Measurements from ENCODE around the gene SULT4A1. TPM values are rescaled to one million over a fixed set of nuclear protein-coding genes. Genes with fewer than 3 reads are reported as not detected.

The SULT4A1 gene
- total and polyA plus RNA-seq, 2 of the 8 experiments (the other 6 are each of a cell fraction or from before 2014, with no cell fraction given) = 9.1 to 11.8 TPM

DNA sequence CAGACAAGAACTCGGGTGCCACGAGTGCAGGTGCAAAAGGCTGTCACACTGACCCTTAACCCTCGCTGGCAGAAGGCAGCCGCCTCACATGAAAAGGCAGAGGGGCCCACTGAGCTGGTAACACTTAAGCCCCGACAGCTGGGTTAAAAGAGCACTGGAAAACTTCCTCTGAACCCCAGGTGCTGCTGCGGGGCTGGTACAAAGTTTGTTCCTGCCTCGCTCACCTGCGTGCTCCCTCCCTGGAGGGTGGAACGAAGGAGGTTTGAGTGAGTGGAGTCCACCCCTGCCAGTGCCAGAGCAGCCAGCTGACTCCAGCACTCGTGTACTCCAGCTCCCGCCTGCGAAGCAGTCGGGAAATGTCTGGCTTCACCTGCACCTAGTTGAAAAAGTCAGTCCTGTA is 12.6 kb downstream of the SULT4A1 start:
- Histone ChIP-seq H3K36me3 (ENCODE audit: control insufficient read depth in 2 of 4, insufficient read depth in 4 of 4, low read length in 3 of 4) (no peaks in the 10 kb centered on the region), H2BK120ac (replicated peaks; ENCODE audit: low read depth, low read length) (no peak overlapping the region), H3K4me2 (ENCODE audit: insufficient read depth in 1 of 2, low read depth in 2 of 2, low read length in 2 of 2) (no peak overlapping the region), H4K5ac (ENCODE audit: insufficient read length, low read depth, low read length) (no peak overlapping the region), H3K14ac (ENCODE audit: insufficient read length) (no peak overlapping the region), H3K23ac (ENCODE audit: insufficient read length) (no peak overlapping the region), H4K91ac (replicated peaks; ENCODE audit: insufficient read length, low read length) (no peak overlapping the region), H4K20me1 (replicated peaks in 1 of 2; ENCODE audit: control insufficient read depth in 1 of 2, insufficient read depth in 2 of 2, low read length in 2 of 2) (peaks cover 13 to 28% of the 10 kb centered on the region in 2 experiments), H3K23me2 (ENCODE audit: low read depth, low read length) (peaks cover 4% of the 10 kb centered on the region; the same call in 1 of the 2 replicates), H2AFZ (ENCODE audit: low read length) (no peak overlapping the region), H2BK5ac (ENCODE audit: low read depth, low read length) (no peak overlapping the region), H3K9me3 (ENCODE audit: insufficient read depth in 2 of 2, low read depth in 1 of 2, low read length in 1 of 2) (no peaks in the 10 kb centered on the region), H4K8ac (ENCODE audit: extremely low read depth, insufficient read depth, low read length) (no peak overlapping the region), H2BK12ac (ENCODE audit: low read depth, low read length) (0 out of 2 replicates have a peak overlapping the region, but pooled peaks have one; percentile 50), H2BK20ac (ENCODE audit: low read length) (no peak overlapping the region), H3K56ac (replicated peaks; ENCODE audit: insufficient read length, low read depth, low read length) (no peak overlapping the region), H3K4me3 (ENCODE audit: extremely low read depth in 1 of 4, insufficient read depth in 2 of 4, low read depth in 3 of 4, low read length in 4 of 4) (no peak overlapping the region), H3K79me2 (ENCODE audit: control insufficient read depth in 1 of 2, insufficient read depth in 2 of 2, low read length in 2 of 2) (peaks cover 0 to 68% of the 10 kb centered on the region in 2 experiments; a peak in 3 of 4 replicates), H3K27me3 (replicated peaks in 1 of 4; ENCODE audit: control insufficient read depth in 3 of 4, extremely low read depth in 1 of 4, insufficient read depth in 3 of 4, low read length in 3 of 4) (no peaks in the 10 kb centered on the region), H2BK15ac (ENCODE audit: low read length) (no peak overlapping the region), H3K9ac (replicated peaks in 1 of 4; ENCODE audit: extremely low read depth in 1 of 4, low read depth in 3 of 4, low read length in 3 of 4) (no peak overlapping the region; a peak in 1 of 7 replicates), H3K27ac (ENCODE audit: low read depth, low read length) (no peak overlapping the region), H3K4me1 (replicated peaks in 1 of 4; ENCODE audit: control insufficient read depth in 3 of 4, insufficient read depth in 4 of 4, low read length in 3 of 4) (peaks cover 0 to 13% (median 1%) of the 10 kb centered on the region in 4 experiments; a peak in 5 of 7 replicates), H3K18ac (ENCODE audit: extremely low read depth, low read length) (no peak overlapping the region), H3K4ac (replicated peaks; ENCODE audit: insufficient read length, low read depth, low read length) (no peak overlapping the region), H2AK5ac (ENCODE audit: low read depth, low read length) (no peak overlapping the region), H3K79me1 (ENCODE audit: low read depth, low read length) (peaks cover 51% of the 10 kb centered on the region)
- 84% methylated on average over 12 of the region's 13 CpGs; no CpG with 5 or more reads in 1 of the 2 experiments for WGBS, 2 experiments (ENCODE audit: extremely low coverage in 1 of 2, insufficient coverage in 1 of 2, insufficient read length in 1 of 2, insufficient replicate concordance in 2 of 2, low coverage in 1 of 2, low lambda C conversion rate in 2 of 2, missing lambda C conversion rate in 1 of 2)
- ChIA-PET POLR2A (ENCODE audit: partially characterized antibody) (interaction anchor here (1.6 kb wide), 1 partner anchor 18 kb away, joined by 3 read pairs; no protein-coding TSS in a partner anchor), CTCF (ENCODE audit: partially characterized antibody) (interaction anchor here (0.6 to 2.8 kb wide), 7 partner anchors 8 to 1155 kb away, joined by 3 to 15 read pairs (median 5); no protein-coding TSS in a partner anchor)
- DNase-seq (ENCODE audit: low read depth in 1 of 2, low spot score in 2 of 2) (no peak), FAIRE-seq (no peak)
- TF ChIP-seq SIN3A (conservative IDR thresholded peaks at IDR 0.05 in 1 of 2, IDR thresholded peaks at IDR 0.05 in 1 of 2; ENCODE audit: low read depth in 1 of 2, low read length in 2 of 2) (no peak), USF2 (IDR thresholded peaks at IDR 0.05; ENCODE audit: low read length) (no peak), SIX5 (IDR thresholded peaks at IDR 0.05; ENCODE audit: low read depth, low read length) (no peak), KDM4A (IDR thresholded peaks at IDR 0.05; ENCODE audit: low read depth, low read length, severe bottlenecking) (no peak), BCL11A (IDR thresholded peaks at IDR 0.05; ENCODE audit: low read depth in 2 of 2, low read length in 2 of 2) (no peak), TCF12 (IDR thresholded peaks at IDR 0.05; ENCODE audit: low read depth, low read length) (no peak), TBP (IDR thresholded peaks at IDR 0.05; ENCODE audit: low read depth, low read length) (no peak), BRCA1 (IDR thresholded peaks at IDR 0.05; ENCODE audit: low read depth, low read length) (no peak)
- TF ChIP-seq, protein P1, sequence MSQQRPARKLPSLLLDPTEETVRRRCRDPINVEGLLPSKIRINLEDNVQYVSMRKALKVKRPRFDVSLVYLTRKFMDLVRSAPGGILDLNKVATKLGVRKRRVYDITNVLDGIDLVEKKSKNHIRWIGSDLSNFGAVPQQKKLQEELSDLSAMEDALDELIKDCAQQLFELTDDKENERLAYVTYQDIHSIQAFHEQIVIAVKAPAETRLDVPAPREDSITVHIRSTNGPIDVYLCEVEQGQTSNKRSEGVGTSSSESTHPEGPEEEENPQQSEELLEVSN (IDR thresholded peaks at IDR 0.05) = no peak
- TF ChIP-seq, protein P2, sequence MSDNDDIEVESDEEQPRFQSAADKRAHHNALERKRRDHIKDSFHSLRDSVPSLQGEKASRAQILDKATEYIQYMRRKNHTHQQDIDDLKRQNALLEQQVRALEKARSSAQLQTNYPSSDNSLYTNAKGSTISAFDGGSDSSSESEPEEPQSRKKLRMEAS (IDR thresholded peaks at IDR 0.05) = no peak
